Trophoblast cell (in vitro differentiated cells and primary cell): ENCODE results near the gene KLHDC10.

ENCODE experiments used
- DNase-seq, 2 donors: peaks; one replicate each; pipeline ENCODE4 v3.0.0-alpha.2; 2016
- H2AFZ ChIP-seq: 2 replicates; pipeline ENCODE4 v1.6.1; 2013; ENCODE audit warnings: low read length, moderate library complexity, mild to moderate bottlenecking; ENCODE audit not compliant: insufficient read depth, poor library complexity
- H2AK5ac ChIP-seq: 2 replicates; pipeline ENCODE4 v1.6.1; 2013; ENCODE audit warnings: mild to moderate bottlenecking, low read length
- H2BK120ac ChIP-seq: 2 replicates; pipeline ENCODE4 v1.6.1; 2013; ENCODE audit warnings: low read length, mild to moderate bottlenecking, moderate library complexity; ENCODE audit not compliant: insufficient read depth, poor library complexity
- H2BK12ac ChIP-seq: 2 replicates; pipeline ENCODE4 v1.6.1; 2013; ENCODE audit warnings: mild to moderate bottlenecking, low read length, moderate library complexity
- H2BK5ac ChIP-seq: 2 replicates; pipeline ENCODE4 v1.6.1; 2013; ENCODE audit warnings: low read length, low read depth, moderate library complexity, mild to moderate bottlenecking; ENCODE audit not compliant: poor library complexity
- H3K14ac ChIP-seq: 2 replicates; pipeline ENCODE4 v1.6.1; 2013; ENCODE audit warnings: mild to moderate bottlenecking, low read length
- H3K18ac ChIP-seq: 2 replicates; pipeline ENCODE4 v1.6.1; 2013; ENCODE audit warnings: mild to moderate bottlenecking, low read length
- H3K23ac ChIP-seq: 2 replicates; pipeline ENCODE4 v1.6.1; 2013; ENCODE audit warnings: low read length
- H3K27ac ChIP-seq: 2 replicates; pipeline ENCODE4 v1.5.1; 2013; ENCODE audit warnings: low read depth, mild to moderate bottlenecking, inconsistent platforms, low read length, moderate library complexity
- H3K27me3 ChIP-seq: 2 replicates; pipeline ENCODE4 v1.6.1; 2013; ENCODE audit warnings: inconsistent platforms, mild to moderate bottlenecking, low read length, moderate library complexity; ENCODE audit not compliant: insufficient read depth
- H3K36me3 ChIP-seq, 2 experiments: 1 replicate in 1 of 2; 2 replicates in 1 of 2; pipeline ENCODE4 v1.6.1; 2013; ENCODE audit warnings: low read length in 2 of 2, mild to moderate bottlenecking in 2 of 2, moderate library complexity in 1 of 2; ENCODE audit not compliant: insufficient read depth in 2 of 2, control insufficient read depth in 1 of 2
- H3K4ac ChIP-seq: 2 replicates; pipeline ENCODE4 v1.6.1; 2013; ENCODE audit warnings: low read depth, mild to moderate bottlenecking, low read length, moderate library complexity
- H3K4me1 ChIP-seq, 2 experiments: 1 replicate in 1 of 2; 2 replicates in 1 of 2; pipeline ENCODE4 v1.6.1; 2013; ENCODE audit warnings: low read length in 2 of 2, mild to moderate bottlenecking in 2 of 2, moderate library complexity in 1 of 2; ENCODE audit not compliant: insufficient read depth in 2 of 2, control insufficient read depth in 1 of 2
- H3K4me2 ChIP-seq: 2 replicates; pipeline ENCODE4 v1.6.1; 2013; ENCODE audit warnings: inconsistent platforms, mild to moderate bottlenecking, low read length, moderate library complexity
- H3K4me3 ChIP-seq: 2 replicates; pipeline ENCODE4 v1.5.1; 2013; ENCODE audit warnings: mild to moderate bottlenecking, low read depth, low read length, inconsistent platforms
- H3K79me1 ChIP-seq: one replicate; pipeline ENCODE4 v1.6.1; 2013; ENCODE audit warnings: low read length
- H3K79me2 ChIP-seq: 2 replicates; pipeline ENCODE4 v1.6.1; 2013; ENCODE audit warnings: low read length, mild to moderate bottlenecking; ENCODE audit not compliant: control insufficient read depth, insufficient read depth, poor library complexity
- H3K9ac ChIP-seq: 2 replicates; pipeline ENCODE4 v1.6.1; 2013; ENCODE audit warnings: mild to moderate bottlenecking, low read length
- H3K9me3 ChIP-seq: 2 replicates; pipeline ENCODE4 v1.6.1; 2013; ENCODE audit warnings: low read depth, mild to moderate bottlenecking, control low read depth, inconsistent platforms, low read length; ENCODE audit not compliant: insufficient read depth
- H4K12ac ChIP-seq: 2 replicates; pipeline ENCODE4 v1.6.1; 2013; ENCODE audit warnings: low read depth, mild to moderate bottlenecking, low read length, moderate library complexity
- H4K8ac ChIP-seq: 2 replicates; pipeline ENCODE4 v1.6.1; 2013; ENCODE audit warnings: low read depth, mild to moderate bottlenecking, low read length, moderate library complexity
- H4K91ac ChIP-seq: one replicate; pipeline ENCODE4 v1.6.1; 2013; ENCODE audit warnings: low read depth, mild to moderate bottlenecking, low read length, moderate library complexity
- WGBS: extraction: QIAGEN DNeasy Blood & Tissue Kit; methylation state at CpG from one replicate; pipeline ENCODE4 v1.1.7; 2013; ENCODE audit warnings: missing lambda C conversion rate; ENCODE audit not compliant: insufficient read length, insufficient coverage; ENCODE audit errors: extremely low coverage; 5-methylcytosine and 5-hydroxymethylcytosine counted together

The KLHDC10 gene

GRCh38 chr7:130156140-130156539 lies 85.8 kb downstream of the KLHDC10 start:
- H3K4me3 ChIP-seq, result no peak overlapping the region

GRCh38 chr7:130157700-130158099 lies 87.4 kb downstream of the KLHDC10 start:
- Histone ChIP-seq H4K8ac (no peak overlapping the region), H3K9ac (no peak overlapping the region), H3K36me3 (peaks cover 8 to 10% of the 10 kb centered on the region in 2 experiments), H2BK120ac (no peak overlapping the region), H3K4me3 (no peak overlapping the region), H3K4ac (no peak overlapping the region), H3K9me3 (no peaks in the 10 kb centered on the region), H3K4me1 (no peaks in the 10 kb centered on the region), H3K79me2 (no peaks in the 10 kb centered on the region), H3K14ac (no peak overlapping the region), H3K27ac (no peak overlapping the region), H4K91ac (no peak overlapping the region), H3K27me3 (no peaks in the 10 kb centered on the region), H3K18ac (no peak overlapping the region), H3K23ac (no peak overlapping the region), H3K4me2 (no peak overlapping the region), H3K79me1 (no peaks in the 10 kb centered on the region), H2BK5ac (no peak overlapping the region), H4K12ac (no peak overlapping the region), H2AFZ (no peak overlapping the region), H2BK12ac (no peak overlapping the region), H2AK5ac (no peak overlapping the region)
- DNase-seq, result no peak
- no CpG with 5 or more reads among the region's 7 CpGs for WGBS

More at GRCh38 chr7:130156140-130156539, 85.8 kb downstream of the KLHDC10 start:
- H3K4ac ChIP-seq, result no peak overlapping the region
- no peak overlapping the region for H4K8ac ChIP-seq
- no peak overlapping the region for H3K27ac ChIP-seq
- WGBS, result no CpG with 5 or more reads among the region's 7 CpGs
- no peak overlapping the region for H3K9ac ChIP-seq
- no peak overlapping the region for H3K18ac ChIP-seq
- no peak overlapping the region for H4K91ac ChIP-seq
- H3K36me3 ChIP-seq, result peaks cover 2 to 6% of the 10 kb centered on the region in 2 experiments
- no peaks in the 10 kb centered on the region for H3K4me1 ChIP-seq
- DNase-seq, result no peak
- H2AFZ ChIP-seq, result no peak overlapping the region
- no peaks in the 10 kb centered on the region for H3K27me3 ChIP-seq
- no peak overlapping the region for H3K23ac ChIP-seq
- H3K4me2 ChIP-seq, result no peak overlapping the region
- H3K79me2 ChIP-seq, result no peaks in the 10 kb centered on the region
- no peak overlapping the region for H2BK12ac ChIP-seq
- H2BK120ac ChIP-seq, result no peak overlapping the region
- H2BK5ac ChIP-seq, result no peak overlapping the region
- H3K79me1 ChIP-seq, result no peaks in the 10 kb centered on the region
- no peak overlapping the region for H4K12ac ChIP-seq
- peaks cover 5% of the 10 kb centered on the region for H3K9me3 ChIP-seq
- H3K14ac ChIP-seq, result no peak overlapping the region
- no peak overlapping the region for H2AK5ac ChIP-seq

GRCh38 chr7:130160023-130160422 lies 89.7 kb downstream of the KLHDC10 start:
- H3K36me3 ChIP-seq, result peaks cover 8 to 12% of the 10 kb centered on the region in 2 experiments
- H3K4me1 ChIP-seq, result no peaks in the 10 kb centered on the region
- no peak overlapping the region for H3K14ac ChIP-seq
- H3K27me3 ChIP-seq, result no peaks in the 10 kb centered on the region
- H3K23ac ChIP-seq, result no peak overlapping the region
- H3K27ac ChIP-seq, result no peak overlapping the region
- H2BK120ac ChIP-seq, result no peak overlapping the region
- H2AK5ac ChIP-seq, result no peak overlapping the region
- no peak overlapping the region for H3K18ac ChIP-seq
- DNase-seq, result no peak
- H3K9me3 ChIP-seq, result no peaks in the 10 kb centered on the region
- no peak overlapping the region for H4K12ac ChIP-seq
- no CpG with 5 or more reads among the region's 2 CpGs for WGBS
- no peak overlapping the region for H4K91ac ChIP-seq
- no peak overlapping the region for H4K8ac ChIP-seq
- no peak overlapping the region for H2AFZ ChIP-seq
- no peaks in the 10 kb centered on the region for H3K79me1 ChIP-seq
- no peaks in the 10 kb centered on the region for H3K79me2 ChIP-seq
- H3K9ac ChIP-seq, result no peak overlapping the region
- no peak overlapping the region for H2BK12ac ChIP-seq
- no peak overlapping the region for H2BK5ac ChIP-seq
- H3K4me2 ChIP-seq, result no peak overlapping the region
- H3K4ac ChIP-seq, result no peak overlapping the region
- no peak overlapping the region for H3K4me3 ChIP-seq

GRCh38 chr7:130160455-130160854 lies 90.1 kb downstream of the KLHDC10 start:
- H2AK5ac ChIP-seq, result no peak overlapping the region
- no peak overlapping the region for H4K12ac ChIP-seq
- H3K14ac ChIP-seq, result no peak overlapping the region
- H3K4me1 ChIP-seq, result no peaks in the 10 kb centered on the region
- H3K18ac ChIP-seq, result no peak overlapping the region
- H3K4me2 ChIP-seq, result no peak overlapping the region
- peaks cover 8 to 12% of the 10 kb centered on the region in 2 experiments for H3K36me3 ChIP-seq
- no peak overlapping the region for H2BK120ac ChIP-seq
- no peak overlapping the region for H2AFZ ChIP-seq
- H3K79me2 ChIP-seq, result no peaks in the 10 kb centered on the region
- no peak overlapping the region for H4K8ac ChIP-seq
- no peaks in the 10 kb centered on the region for H3K9me3 ChIP-seq
- H3K4me3 ChIP-seq, result no peak overlapping the region
- no peak overlapping the region for H3K4ac ChIP-seq
- no peak overlapping the region for H4K91ac ChIP-seq
- H2BK5ac ChIP-seq, result no peak overlapping the region
- no CpG with 5 or more reads among the region's 8 CpGs for WGBS
- H3K27me3 ChIP-seq, result no peaks in the 10 kb centered on the region
- H3K79me1 ChIP-seq, result no peaks in the 10 kb centered on the region
- no peak overlapping the region for H2BK12ac ChIP-seq
- no peak for DNase-seq
- H3K9ac ChIP-seq, result no peak overlapping the region
- no peak overlapping the region for H3K27ac ChIP-seq
- no peak overlapping the region for H3K23ac ChIP-seq
